Spleen (tissue), 11 donors: ENCODE results near the gene CMSS1. TPM values are rescaled to one million over a fixed set of nuclear protein-coding genes. Genes with fewer than 3 reads are reported as not detected.
A peak's percentile ranks its signal among the peaks of the same experiment; 100 is the strongest.

Source experiments
- DNase-seq: peaks from one replicate; pipeline ENCODE4 v3.0.0-alpha.2; 2020
- H3K27ac ChIP-seq, 8 donors: fragments of 200-600 bp; sonication (generic) in 7 of 8; 1 replicate in 4 of 8; 2 replicates in 4 of 8; pipeline versions ENCODE4 v1.5.0 to v1.8.0; 2016 to 2021; ENCODE audit warnings: inconsistent platforms in 4 of 8, mild to moderate bottlenecking in 4 of 8, moderate library complexity in 1 of 8
- H3K27me3 ChIP-seq, 7 donors: fragments of 200-600 bp; sonication (generic) in 6 of 7; replicated peaks in 1 of 7; 1 replicate in 4 of 7; 2 replicates in 3 of 7; pipeline versions ENCODE4 v1.5.0 to v1.8.0; 2016 to 2021; ENCODE audit warnings: inconsistent platforms in 3 of 7, mild to moderate bottlenecking in 1 of 7
- H3K36me3 ChIP-seq, 6 donors: fragments of 200-600 bp; sonication (generic) in 5 of 6; 1 replicate in 4 of 6; 2 replicates in 2 of 6; pipeline versions ENCODE4 v1.5.0 to v1.8.0; 2016 to 2021; ENCODE audit warnings: inconsistent platforms in 2 of 6
- H3K4me1 ChIP-seq, 6 donors: fragments of 200-600 bp; sonication (generic) in 5 of 6; 1 replicate in 3 of 6; 2 replicates in 3 of 6; pipeline versions ENCODE4 v1.5.0 to v1.8.0; 2016 to 2021; ENCODE audit warnings: inconsistent platforms in 3 of 6
- H3K4me3 ChIP-seq, 8 donors: fragments of 200-600 bp; sonication (generic) in 7 of 8; 1 replicate in 4 of 8; 2 replicates in 4 of 8; pipeline versions ENCODE4 v1.5.0 to v1.8.0; 2016 to 2021; ENCODE audit warnings: inconsistent platforms in 4 of 8, mild to moderate bottlenecking in 4 of 8, moderate library complexity in 2 of 8
- H3K9me3 ChIP-seq, 8 donors: fragments of 200-600 bp; sonication (generic) in 7 of 8; 1 replicate in 4 of 8; 2 replicates in 4 of 8; pipeline versions ENCODE4 v1.5.0 to v1.8.0; 2016 to 2021; ENCODE audit warnings: inconsistent platforms in 4 of 8
- POLR2A ChIP-seq, 3 donors: fragments of 450-650 bp; IDR thresholded peaks; one replicate each; pipeline ENCODE4 v1.5.1; 2017; ENCODE audit warnings: antibody characterized with exemption in 3 of 3, mild to moderate bottlenecking in 1 of 3
- POLR2AphosphoS5 ChIP-seq, 3 donors: sonication (generic); formaldehyde crosslinking; IDR thresholded peaks; one replicate each; pipeline ENCODE4 v1.5.1; 2017; ENCODE audit warnings: antibody characterized with exemption in 3 of 3
- WGBS, 5 donors: extraction: QIAGEN DNeasy Blood & Tissue Kit in 3 of 5; methylation state at CpG; one replicate each; pipeline versions ENCODE4 v1.1.5 to v1.1.7; 2013 to 2018; 5-methylcytosine and 5-hydroxymethylcytosine counted together
- intact Hi-C: fragments of 100-400 bp; cut with DNase I; formaldehyde crosslinking; loops from one replicate; pipeline ENCODE4 v1.15.0; 2023; ENCODE audit warnings: low total_unique reads
- polyA plus RNA-seq, 3 donors: library from polyadenylated mRNA; stranded (reverse); fragments of 200-250 nt; gene quantifications; one replicate each; pipeline ENCODE4 v1.2.1, GENCODE V29; 2013
- total RNA-seq, 7 donors: library from RNA; depleted of rRNA in 3 of 7; stranded (reverse); fragments of >200 nt in 3 of 7; fragmentation: NEBNext Ultra II Directional in 4 of 7; extraction: Animal tissue kit (Norgen Biotek cat#: 25700) in 4 of 7; gene quantifications; one replicate each; pipeline versions ENCODE4 v1.1.0 to v1.2.1, GENCODE V29; 2016 to 2021
- TF ChIP-seq, protein P1 (sequence below), 11 experiments: fragments of 200-600 bp in 7 of 11; fragments of 450-650 bp in 4 of 11; sonication (generic) in 4 of 11; IDR thresholded peaks in 8 of 11; conservative IDR thresholded peaks in 3 of 11; 1 replicate in 7 of 11; 2 replicates in 4 of 11; pipeline versions ENCODE4 v1.4.0 to v1.8.0; 2016 to 2021; ENCODE audit warnings: antibody characterized with exemption in 11 of 11, inconsistent platforms in 4 of 11, mild to moderate bottlenecking in 1 of 11
- donor health status: healthy with polysubstance abuse.
- donor health status: DM: no; HTN: no; CAD: no; lungs with moderate emphysema.
- donor health status: DM: no; HTN: no; CAD: no.
- donor health status: Bipolar disorder and iron deficiency.
- donor health status: healthy.
- donor health status: DM: no; HTN: no; CAD: no.
- donor health status: DM: yes; HTN: yes; CAD: no.

Gene CMSS1
- total and polyA plus RNA-seq, 10 donors: 6.9 to 30.1 (median 20.0) TPM

DNA sequence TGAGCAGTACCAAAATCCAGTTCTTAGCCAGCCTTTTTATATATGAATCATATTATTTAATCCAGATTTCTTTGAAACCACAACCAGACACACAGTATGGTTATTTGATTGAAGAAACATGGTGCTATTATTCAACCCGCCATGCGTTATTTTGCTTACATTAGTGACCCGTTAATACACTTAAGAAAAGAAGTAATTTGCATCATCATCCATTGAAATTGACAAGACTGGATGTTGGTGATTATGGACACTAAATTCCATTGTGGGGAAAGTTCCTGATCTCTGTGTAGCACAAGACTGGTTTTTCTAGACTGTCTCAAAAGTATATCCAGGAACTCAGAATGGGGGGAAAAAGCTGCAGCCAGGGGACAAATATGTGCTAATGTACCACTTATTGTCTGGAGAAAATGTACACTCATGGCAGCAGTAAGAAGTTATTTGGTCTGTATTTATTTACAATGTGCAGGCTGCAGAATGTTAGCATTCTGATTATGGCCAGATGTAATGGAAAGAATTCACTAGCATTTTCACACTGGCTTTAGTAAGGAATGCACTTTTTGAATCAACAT is 216.3 kb downstream of the CMSS1 start:
- H3K4me3 ChIP-seq: no peak overlapping the region
- no peak overlapping the region for H3K27ac ChIP-seq
- no peaks in the 10 kb centered on the region for H3K27me3 ChIP-seq
- 95 to 99% (median 97%) methylated on average over 3 of the region's 3 CpGs for WGBS, 5 donors
- H3K9me3 ChIP-seq: no peaks in the 10 kb centered on the region
- intact Hi-C loops: no loop called here
- DNase-seq: no peak
- TF ChIP-seq POLR2A (IDR thresholded peaks at IDR 0.05): no peak
- TF ChIP-seq POLR2AphosphoS5 (IDR thresholded peaks at IDR 0.05): no peak
- TF ChIP-seq, protein P1, sequence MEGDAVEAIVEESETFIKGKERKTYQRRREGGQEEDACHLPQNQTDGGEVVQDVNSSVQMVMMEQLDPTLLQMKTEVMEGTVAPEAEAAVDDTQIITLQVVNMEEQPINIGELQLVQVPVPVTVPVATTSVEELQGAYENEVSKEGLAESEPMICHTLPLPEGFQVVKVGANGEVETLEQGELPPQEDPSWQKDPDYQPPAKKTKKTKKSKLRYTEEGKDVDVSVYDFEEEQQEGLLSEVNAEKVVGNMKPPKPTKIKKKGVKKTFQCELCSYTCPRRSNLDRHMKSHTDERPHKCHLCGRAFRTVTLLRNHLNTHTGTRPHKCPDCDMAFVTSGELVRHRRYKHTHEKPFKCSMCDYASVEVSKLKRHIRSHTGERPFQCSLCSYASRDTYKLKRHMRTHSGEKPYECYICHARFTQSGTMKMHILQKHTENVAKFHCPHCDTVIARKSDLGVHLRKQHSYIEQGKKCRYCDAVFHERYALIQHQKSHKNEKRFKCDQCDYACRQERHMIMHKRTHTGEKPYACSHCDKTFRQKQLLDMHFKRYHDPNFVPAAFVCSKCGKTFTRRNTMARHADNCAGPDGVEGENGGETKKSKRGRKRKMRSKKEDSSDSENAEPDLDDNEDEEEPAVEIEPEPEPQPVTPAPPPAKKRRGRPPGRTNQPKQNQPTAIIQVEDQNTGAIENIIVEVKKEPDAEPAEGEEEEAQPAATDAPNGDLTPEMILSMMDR (IDR thresholded peaks at IDR 0.05 in 8 of 11, conservative IDR thresholded peaks at IDR 0.05 in 3 of 11): no peak
- H3K4me1 ChIP-seq: no peaks in the 10 kb centered on the region
- H3K36me3 ChIP-seq: no peaks in the 10 kb centered on the region

DNA sequence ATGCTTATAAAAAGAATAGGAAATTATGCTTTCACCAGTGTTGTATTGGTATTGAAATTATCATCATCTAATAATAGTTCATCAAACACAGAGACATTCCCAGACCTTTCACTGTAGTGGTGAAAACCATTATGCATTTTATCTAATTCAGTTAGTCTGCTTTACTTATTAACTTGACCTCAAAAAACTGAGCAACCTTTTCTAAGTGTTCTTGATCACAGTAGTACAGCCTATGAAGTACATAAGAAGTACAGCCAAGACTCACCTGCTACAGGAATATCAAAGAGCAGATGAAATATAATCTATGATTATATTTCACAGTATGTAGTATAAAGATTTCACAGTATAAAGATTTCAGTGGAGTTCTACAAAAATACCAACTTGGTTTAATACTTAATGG is 221.4 kb downstream of the CMSS1 start:
- H3K27me3 ChIP-seq: no peaks in the 10 kb centered on the region
- no peaks in the 10 kb centered on the region for H3K9me3 ChIP-seq
- no peak overlapping the region for H3K4me3 ChIP-seq
- intact Hi-C loops: no loop called here
- H3K4me1 ChIP-seq: peaks cover 0 to 42% (median 31%) of the 10 kb centered on the region in 6 donors
- DNase-seq: no peak
- no peak overlapping the region for H3K27ac ChIP-seq
- H3K36me3 ChIP-seq: no peaks in the 10 kb centered on the region
- TF ChIP-seq, protein P1 (IDR thresholded peaks at IDR 0.05 in 8 of 11, conservative IDR thresholded peaks at IDR 0.05 in 3 of 11): no peak

DNA sequence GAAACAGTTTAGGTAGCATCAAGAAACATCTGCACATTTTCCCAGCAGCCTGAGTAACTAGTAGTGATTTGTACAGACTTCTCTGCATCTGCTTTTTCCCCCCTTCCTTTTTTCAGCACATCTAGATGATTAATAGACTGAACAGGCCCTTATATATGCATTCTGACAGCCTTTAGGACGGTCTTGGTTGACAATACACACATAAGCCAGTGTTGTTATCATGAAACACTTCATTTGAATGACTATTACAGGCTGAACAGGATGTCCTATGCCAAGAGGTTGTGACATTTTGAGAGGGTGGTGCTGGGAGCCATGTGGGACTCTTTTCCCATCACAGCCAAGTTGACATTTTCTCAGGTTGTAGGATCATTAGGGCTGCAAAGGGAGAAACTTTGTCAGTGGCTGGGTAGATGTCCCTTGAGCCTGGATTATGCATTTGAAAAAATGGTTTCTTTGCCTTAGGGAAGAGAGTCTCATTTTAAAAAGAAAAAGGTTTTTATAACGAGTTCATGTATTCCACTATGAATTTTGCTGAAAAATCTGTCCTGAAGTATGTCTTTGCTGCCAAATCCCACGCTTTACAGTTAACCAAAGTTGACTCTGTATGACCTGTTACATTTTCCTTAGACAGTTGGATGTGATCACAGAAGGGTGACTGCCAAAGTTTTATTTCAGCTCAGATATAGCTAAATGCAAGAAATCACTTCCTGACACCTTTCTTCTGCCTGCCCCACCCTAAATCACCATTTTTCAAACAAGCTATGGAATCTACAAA is 223.0 kb downstream of the CMSS1 start:
- H3K27me3 ChIP-seq: no peaks in the 10 kb centered on the region
- H3K9me3 ChIP-seq: no peaks in the 10 kb centered on the region
- intact Hi-C loops: loop anchor here (10.0 kb wide), 1 partner anchor 166 kb away; no protein-coding TSS in a partner anchor
- peaks cover 0 to 57% (median 46%) of the 10 kb centered on the region in 6 donors for H3K4me1 ChIP-seq
- H3K4me3 ChIP-seq: no peak overlapping the region
- peak in 1 of 3 donors; percentile 78 for TF ChIP-seq POLR2AphosphoS5 (IDR thresholded peaks at IDR 0.05)
- TF ChIP-seq POLR2A (IDR thresholded peaks at IDR 0.05): no peak
- H3K27ac ChIP-seq: peak overlapping the region in 7 of 8 donors; percentile 52 to 87 (median 71)
- WGBS, 5 donors: 65 to 82% (median 75%) methylated on average over 3 of the region's 3 CpGs
- DNase-seq: no peak
- no peaks in the 10 kb centered on the region for H3K36me3 ChIP-seq

DNA sequence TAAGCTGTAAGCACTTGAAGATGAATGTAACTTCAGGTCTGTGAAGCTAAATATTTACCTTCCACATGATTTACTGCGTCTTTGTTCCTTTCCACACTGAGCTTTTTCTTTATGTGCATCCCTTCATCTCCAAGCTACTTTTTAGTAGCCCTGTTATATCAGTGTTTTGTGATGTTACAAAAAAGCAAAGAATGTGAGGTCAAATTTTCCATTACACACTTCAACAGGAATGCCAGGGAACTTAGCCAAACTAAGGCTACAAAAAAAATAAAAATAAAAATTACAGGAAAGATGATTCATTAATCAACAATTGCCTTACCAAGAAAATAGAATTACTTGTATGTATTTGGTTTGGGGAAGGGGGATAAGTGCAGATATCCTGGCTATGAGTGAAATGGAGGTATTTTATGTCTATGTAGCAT is 223.7 kb downstream of the CMSS1 start:
- intact Hi-C loops: loop anchor here (10.0 kb wide), 1 partner anchor 167 kb away; no protein-coding TSS in a partner anchor
- H3K27ac ChIP-seq: peak overlapping the region in 7 of 8 donors; percentile 63 to 87 (median 71)

More for the DNA sequence above, 223.7 kb downstream of the CMSS1 start:
- Histone ChIP-seq H3K27me3 (no peaks in the 10 kb centered on the region), H3K4me3 (no peak overlapping the region), H3K4me1 (peaks cover 4 to 64% (median 53%) of the 10 kb centered on the region in 6 donors), H3K36me3 (no peaks in the 10 kb centered on the region), H3K9me3 (no peaks in the 10 kb centered on the region)
- DNase-seq: no peak
- TF ChIP-seq POLR2A (IDR thresholded peaks at IDR 0.05): no peak
- TF ChIP-seq POLR2AphosphoS5 (IDR thresholded peaks at IDR 0.05): no peak
- TF ChIP-seq, protein P1 (IDR thresholded peaks at IDR 0.05 in 8 of 11, conservative IDR thresholded peaks at IDR 0.05 in 3 of 11): no peak
- WGBS, 5 donors: 81 to 92% (median 84%) methylated on average over 1 of the region's 1 CpG
